HepG2 (cell line): ENCODE measurements around the gene TMOD3. TPM values are rescaled to one million over a fixed set of nuclear protein-coding genes. Genes with fewer than 3 reads are reported as not detected.

Experiments
- ATAC-seq: fragments of 200-7000 bp; cut with Tn5 transposase; 3 replicates; pipeline ENCODE4 v1.9.1; 2020; ENCODE audit warnings: mild to moderate bottlenecking, moderate library complexity
- BruUV-seq: library from RNA; stranded (reverse); fragments of 400-500 nt; replicated peaks from 2 replicates; lab custom pipeline; 2021; lab: Mats Ljungman, UMichigan
- CTCF ChIA-PET: fragments of 300-600 bp; formaldehyde crosslinking; extraction: SDS; loops from one replicate; lab custom pipeline; 2021; ENCODE audit warnings: low total read pairs, inconsistent platforms, low intra/inter-chr PET ratio; lab: Yijun Ruan, JAX
- POLR2A ChIA-PET: fragments of 350-600 bp; sonication (Branson Sonifier 250); formaldehyde crosslinking; loops from one replicate; lab custom pipeline; 2020; ENCODE audit warnings: antibody characterized with exemption, inconsistent platforms; lab: Yijun Ruan, JAX
- DNase-seq: peaks from one replicate; pipeline ENCODE4 v3.0.0-alpha.2; 2015; ENCODE audit warnings: low spot score
- FAIRE-seq: peaks from 3 replicates; lab custom pipeline; 2011; peaks lifted over from hg19 to GRCh38; lab: Jason Lieb, UNC
- H2AFZ ChIP-seq: one replicate; pipeline ENCODE4 v1.6.1; 2011; ENCODE audit warnings: low read length, inconsistent platforms
- H3K27ac ChIP-seq: fragments of 300-600 bp; 3 replicates; pipeline ENCODE4 v1.8.0; 2011; ENCODE audit warnings: mixed run types, mild to moderate bottlenecking, mixed read lengths, low read length, inconsistent platforms; ENCODE audit not compliant: insufficient read depth; ENCODE audit errors: extremely low read length
- H3K27me3 ChIP-seq, 2 experiments: fragments of 200-600 bp in 1 of 2; 2 replicates in 1 of 2; 3 replicates in 1 of 2; pipeline versions ENCODE4 v1.6.0 to v1.8.0; 2011; ENCODE audit warnings: low read length in 2 of 2, mild to moderate bottlenecking in 2 of 2, moderate library complexity in 2 of 2, inconsistent platforms in 1 of 2; ENCODE audit not compliant: insufficient read depth in 2 of 2, control insufficient read depth in 1 of 2
- H3K36me3 ChIP-seq, 2 experiments: fragments of 200-600 bp in 1 of 2; replicated peaks in 1 of 2; 2 replicates in 1 of 2; 3 replicates in 1 of 2; pipeline versions ENCODE4 v1.5.1 to v1.8.0; 2011; ENCODE audit warnings: low read length in 2 of 2, inconsistent platforms in 1 of 2; ENCODE audit not compliant: insufficient read depth in 2 of 2, control insufficient read depth in 1 of 2
- H3K4me1 ChIP-seq: 2 replicates; pipeline ENCODE4 v1.5.1; 2012; ENCODE audit warnings: low read length, inconsistent platforms; ENCODE audit not compliant: insufficient read depth
- H3K4me2 ChIP-seq: 2 replicates; pipeline ENCODE4 v1.6.0; 2011; ENCODE audit warnings: low read depth, low read length, inconsistent platforms
- H3K4me3 ChIP-seq, 3 experiments: fragments of 200-600 bp in 1 of 3; sonication (generic), shearing (Covaris generic) in 1 of 3; replicated peaks in 1 of 3; 2 replicates each; pipeline ENCODE4 v1.5.1; 2011 to 2016; ENCODE audit warnings: low read length in 3 of 3, inconsistent platforms in 2 of 3, low read depth in 2 of 3, mild to moderate bottlenecking in 2 of 3, control low read depth in 1 of 3, mixed read lengths in 1 of 3; ENCODE audit not compliant: insufficient read depth in 1 of 3
- H3K79me2 ChIP-seq: one replicate; pipeline ENCODE4 v1.6.1; 2011; ENCODE audit warnings: low read length, inconsistent platforms; ENCODE audit not compliant: insufficient read depth
- H3K9ac ChIP-seq: 2 replicates; pipeline ENCODE4 v1.6.0; 2011; ENCODE audit warnings: mild to moderate bottlenecking, low read depth, low read length, inconsistent platforms; ENCODE audit not compliant: insufficient read depth
- H3K9me3 ChIP-seq: 2 replicates; pipeline ENCODE4 v1.5.1; 2012; ENCODE audit warnings: mild to moderate bottlenecking, low read length
- H4K20me1 ChIP-seq: 2 replicates; pipeline ENCODE4 v1.6.0; 2011; ENCODE audit warnings: inconsistent platforms, mild to moderate bottlenecking, low read length, moderate library complexity; ENCODE audit not compliant: insufficient read depth
- HOXD1 ChIP-seq: sonication (generic); formaldehyde crosslinking; IDR thresholded peaks from 2 replicates; pipeline ENCODE4 v1.5.0; 2020; ENCODE audit warnings: missing genetic modification reagents
- POLR2AphosphoS5 ChIP-seq: IDR thresholded peaks from 2 replicates; pipeline ENCODE4 v1.6.1; 2012; ENCODE audit warnings: low read depth, low read length
- PTBP1 ChIP-seq: fragments of 200-400 bp; formaldehyde crosslinking; IDR thresholded peaks from 2 replicates; pipeline ENCODE4 v1.6.1; 2018; ENCODE audit warnings: low read length, low read depth; ENCODE audit not compliant: poor library complexity, severe bottlenecking
- SMARCE1 ChIP-seq: fragments of 450-650 bp; IDR thresholded peaks from 2 replicates; pipeline ENCODE4 v1.6.1; 2017; ENCODE audit warnings: borderline replicate concordance
- TSC22D2 ChIP-seq: sonication (generic); formaldehyde crosslinking; IDR thresholded peaks from 2 replicates; pipeline ENCODE4 v1.5.1; 2020; ENCODE audit warnings: missing genetic modification reagents, mild to moderate bottlenecking, borderline replicate concordance
- ZNF660 ChIP-seq: sonication (generic); formaldehyde crosslinking; IDR thresholded peaks from 2 replicates; pipeline ENCODE4 v1.5.1; 2020; ENCODE audit warnings: mild to moderate bottlenecking, low read depth, missing genetic modification reagents, borderline replicate concordance
- WGBS: methylation state at CpG from one replicate; pipeline ENCODE4 v1.1.6; 2017; ENCODE audit warnings: low lambda C conversion rate; 5-methylcytosine and 5-hydroxymethylcytosine counted together
- in situ Hi-C: cut with HindIII; loops from 2 replicates; pipeline ENCODE4 v1.10.0; 2017; ENCODE audit warnings: low pct_unique_long_range_greater_than_20kb; ENCODE audit not compliant: extremely low pct_ligation_motif_present
- intact Hi-C: fragments of 100-400 bp; cut with micrococcal nuclease; formaldehyde crosslinking; loops from one replicate; pipeline ENCODE4 v1.10.0; 2022; ENCODE audit not compliant: unreplicated experiment
- polyA plus RNA-seq, 8 experiments: library from polyadenylated mRNA; depleted of rRNA in 3 of 8; stranded (reverse) in 7 of 8; unstranded in 1 of 8; fragments of >200 nt; fragmentation: Illumina TruSeq in 4 of 8; extraction: Trizol in 4 of 8; gene quantifications; 2 replicates each; pipeline versions ENCODE4 v1.2.1 to v1.2.3, GENCODE V29; 2011 to 2016; ENCODE audit warnings: low read depth in 4 of 8, missing spikeins in 1 of 8, mixed read lengths in 1 of 8; ENCODE audit not compliant: insufficient read depth in 1 of 8
- small RNA-seq, 3 experiments: library from RNA; depleted of rRNA; stranded (forward); fragments of <200 nt; gene quantifications; one replicate each; pipeline ENCODE3, GENCODE V24; 2012; ENCODE audit warnings: low read depth in 2 of 3, low replicate concordance in 1 of 3; ENCODE audit not compliant: insufficient read length in 3 of 3, insufficient read depth in 2 of 3
- total RNA-seq, 5 experiments: library from RNA; depleted of rRNA; stranded (reverse); fragments of >200 nt; fragmentation: Illumina TruSeq; extraction: Trizol; gene quantifications; 2 replicates each; pipeline ENCODE4 v1.2.3, GENCODE V29; 2016; ENCODE audit warnings: low read depth in 1 of 5
- TF ChIP-seq, protein P1 (sequence below): sonication (generic); formaldehyde crosslinking; IDR thresholded peaks from 2 replicates; pipeline ENCODE4 v1.4.0; 2020; ENCODE audit warnings: low read depth, missing genetic modification reagents

TMOD3 gene
- total and polyA plus RNA-seq, 2 of the 13 experiments (the other 11 are each of a cell fraction or from before 2014, with no cell fraction given) = 5.1 to 23.2 TPM

DNA sequence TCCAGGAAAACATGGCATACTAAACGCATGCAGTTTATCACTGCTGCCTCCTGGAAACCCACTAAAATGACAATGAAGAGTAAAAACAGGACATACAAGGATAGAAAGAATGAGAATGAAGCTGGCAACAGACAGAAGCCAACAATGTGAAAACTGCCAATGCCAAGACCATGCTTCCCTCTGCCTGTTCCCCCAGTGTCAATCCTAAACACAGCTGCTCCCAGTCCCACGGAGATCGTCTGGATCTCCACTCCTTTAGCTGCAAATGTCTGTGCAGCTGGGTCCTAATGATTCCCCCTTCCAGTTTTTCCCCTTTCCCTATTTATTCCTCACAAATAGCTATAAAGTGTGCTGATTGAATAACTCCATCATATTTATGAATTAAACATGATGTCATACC lies 126.1 kb downstream of the TMOD3 start:
- ATAC-seq (no peak), FAIRE-seq (no peak), DNase-seq (no peak)
- Histone ChIP-seq H3K4me2 (no peak overlapping the region), H3K79me2 (peaks cover 1% of the 10 kb centered on the region), H3K27me3 (no peaks in the 10 kb centered on the region), H3K36me3 (peaks cover 40 to 94% of the 10 kb centered on the region in 2 experiments), H3K27ac (no peak overlapping the region), H3K4me1 (peaks cover 11% of the 10 kb centered on the region), H4K20me1 (peaks cover 4% of the 10 kb centered on the region; the same call in 1 of the 2 replicates), H2AFZ (no peak overlapping the region), H3K9ac (no peak overlapping the region), H3K4me3 (no peak overlapping the region), H3K9me3 (no peaks in the 10 kb centered on the region)
- in situ Hi-C loops = no loop called here
- no peak for TF ChIP-seq PTBP1
- TF ChIP-seq, protein P1, sequence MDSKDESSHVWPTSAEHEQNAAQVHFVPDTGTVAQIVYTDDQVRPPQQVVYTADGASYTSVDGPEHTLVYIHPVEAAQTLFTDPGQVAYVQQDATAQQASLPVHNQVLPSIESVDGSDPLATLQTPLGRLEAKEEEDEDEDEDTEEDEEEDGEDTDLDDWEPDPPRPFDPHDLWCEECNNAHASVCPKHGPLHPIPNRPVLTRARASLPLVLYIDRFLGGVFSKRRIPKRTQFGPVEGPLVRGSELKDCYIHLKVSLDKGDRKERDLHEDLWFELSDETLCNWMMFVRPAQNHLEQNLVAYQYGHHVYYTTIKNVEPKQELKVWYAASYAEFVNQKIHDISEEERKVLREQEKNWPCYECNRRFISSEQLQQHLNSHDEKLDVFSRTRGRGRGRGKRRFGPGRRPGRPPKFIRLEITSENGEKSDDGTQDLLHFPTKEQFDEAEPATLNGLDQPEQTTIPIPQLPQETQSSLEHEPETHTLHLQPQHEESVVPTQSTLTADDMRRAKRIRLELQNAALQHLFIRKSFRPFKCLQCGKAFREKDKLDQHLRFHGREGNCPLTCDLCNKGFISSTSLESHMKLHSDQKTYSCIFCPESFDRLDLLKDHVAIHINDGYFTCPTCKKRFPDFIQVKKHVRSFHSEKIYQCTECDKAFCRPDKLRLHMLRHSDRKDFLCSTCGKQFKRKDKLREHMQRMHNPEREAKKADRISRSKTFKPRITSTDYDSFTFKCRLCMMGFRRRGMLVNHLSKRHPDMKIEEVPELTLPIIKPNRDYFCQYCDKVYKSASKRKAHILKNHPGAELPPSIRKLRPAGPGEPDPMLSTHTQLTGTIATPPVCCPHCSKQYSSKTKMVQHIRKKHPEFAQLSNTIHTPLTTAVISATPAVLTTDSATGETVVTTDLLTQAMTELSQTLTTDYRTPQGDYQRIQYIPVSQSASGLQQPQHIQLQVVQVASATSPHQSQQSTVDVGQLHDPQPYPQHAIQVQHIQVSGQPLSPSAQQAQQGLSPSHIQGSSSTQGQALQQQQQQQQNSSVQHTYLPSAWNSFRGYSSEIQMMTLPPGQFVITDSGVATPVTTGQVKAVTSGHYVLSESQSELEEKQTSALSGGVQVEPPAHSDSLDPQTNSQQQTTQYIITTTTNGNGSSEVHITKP = no peak
- TF ChIP-seq TSC22D2 (CRISPR knock-in tag) = no peak
- TF ChIP-seq POLR2AphosphoS5 = no peak
- no peak for TF ChIP-seq ZNF660
- TF ChIP-seq HOXD1 (CRISPR knock-in tag) = no peak
- no peak for TF ChIP-seq SMARCE1
- no TSS peak for BruUV-seq
- 100% methylated on average over 3 of the region's 3 CpGs for WGBS
- POLR2A ChIA-PET = interaction anchor here (1.0 kb wide), 1 partner anchor 16 kb away, joined by 3 read pairs; the partner anchor contains the start of gene LEO1
- CTCF ChIA-PET = no interaction called here
- intact Hi-C loops = no loop called here

Small RNAs within 50 kb of the gene (small RNA-seq; reads per million reads assigned to genes)
- gene AC090971.5 (0 reads per million in 3 experiments), gene RF00017 (0 reads per million in 3 experiments), gene RF00019 (0 reads per million in 3 experiments), gene RNU6-90P (0 reads per million in 3 experiments)

Other genes with a start within 250 kb of the TMOD3 start
- gene DMXL2, start 206.9 kb upstream of the TMOD3 start, total RNA-seq (2016; rRNA removed; fragmentation: Illumina TruSeq; extraction: Trizol) = 14.4 and 15.3 TPM in 2 replicates
- gene DMXL2, start 206.9 kb upstream of the TMOD3 start, polyA plus RNA-seq (2011; rRNA removed) = 11.6 and 11.8 TPM in 2 replicates
- not detected in 2 replicates for gene SCG3, start 148.2 kb upstream of the TMOD3 start, total RNA-seq (2016; rRNA removed; fragmentation: Illumina TruSeq; extraction: Trizol)
- not detected in 2 replicates for gene SCG3, start 148.2 kb upstream of the TMOD3 start, polyA plus RNA-seq (2011; rRNA removed)
- gene LYSMD2, start 92.0 kb upstream of the TMOD3 start, total RNA-seq (2016; rRNA removed; fragmentation: Illumina TruSeq; extraction: Trizol) = 0.20 and 0.27 TPM in 2 replicates
- gene LYSMD2, start 92.0 kb upstream of the TMOD3 start, polyA plus RNA-seq (2011; rRNA removed) = 0.05 and 0.09 TPM in 2 replicates
- 0.02 and 0.14 TPM in 2 replicates for gene TMOD2, start 78.1 kb upstream of the TMOD3 start, total RNA-seq (2016; rRNA removed; fragmentation: Illumina TruSeq; extraction: Trizol)
- gene TMOD2, start 78.1 kb upstream of the TMOD3 start, polyA plus RNA-seq (2011; rRNA removed) = 0.01 and 0.21 TPM in 2 replicates
- 60.3 and 103 TPM in 2 replicates for gene LEO1, start 142.1 kb downstream of the TMOD3 start, total RNA-seq (2016; rRNA removed; fragmentation: Illumina TruSeq; extraction: Trizol)
- 14.8 and 17.0 TPM in 2 replicates for gene LEO1, start 142.1 kb downstream of the TMOD3 start, polyA plus RNA-seq (2011; rRNA removed)
- 99.7 and 188 TPM in 2 replicates for gene MAPK6, start 189.6 kb downstream of the TMOD3 start, total RNA-seq (2016; rRNA removed; fragmentation: Illumina TruSeq; extraction: Trizol)
- gene MAPK6, start 189.6 kb downstream of the TMOD3 start, polyA plus RNA-seq (2011; rRNA removed) = 72.5 and 89.5 TPM in 2 replicates